OCI-LY1 (cell line): ENCODE measurements around the gene SYNPO2.

Source experiments
- H2AFZ ChIP-seq: fragments of 200-600 bp; sonication (generic), shearing (Covaris generic); 2 replicates; pipeline ENCODE4 v1.6.0; 2014; ENCODE audit warnings: antibody characterized with exemption, mild to moderate bottlenecking, low read length
- H3F3A ChIP-seq: fragments of 200-600 bp; sonication (generic), shearing (Covaris generic); 2 replicates; pipeline ENCODE4 v1.6.0; 2014; ENCODE audit warnings: mild to moderate bottlenecking, antibody characterized with exemption, low read length, moderate library complexity; ENCODE audit not compliant: insufficient read depth
- H3K27ac ChIP-seq: fragments of 200-600 bp; sonication (generic); 2 replicates; pipeline ENCODE4 v1.5.1; 2014; ENCODE audit warnings: low read length, mixed run types, mild to moderate bottlenecking, low read depth; ENCODE audit not compliant: poor library complexity, severe bottlenecking
- H3K27me3 ChIP-seq: fragments of 200-600 bp; sonication (generic); 2 replicates; pipeline ENCODE4 v1.6.0; 2014; ENCODE audit warnings: antibody characterized with exemption, mild to moderate bottlenecking, low read length, moderate library complexity; ENCODE audit not compliant: insufficient read depth
- H3K36me3 ChIP-seq: fragments of 200-600 bp; sonication (generic); 2 replicates; pipeline ENCODE4 v1.6.1; 2014; ENCODE audit warnings: mild to moderate bottlenecking, antibody characterized with exemption, low read length, moderate library complexity, mixed read lengths; ENCODE audit not compliant: insufficient read depth
- H3K4me1 ChIP-seq: fragments of 200-600 bp; sonication (generic); 2 replicates; pipeline ENCODE4 v1.5.1; 2014; ENCODE audit warnings: mild to moderate bottlenecking, low read length, moderate library complexity; ENCODE audit not compliant: insufficient read depth, severe bottlenecking
- H3K4me2 ChIP-seq: fragments of 200-600 bp; sonication (generic), shearing (Covaris generic); 2 replicates; pipeline ENCODE4 v1.6.1; 2014; ENCODE audit warnings: low read length
- H3K4me3 ChIP-seq: fragments of 200-600 bp; sonication (generic); 2 replicates; pipeline ENCODE4 v1.5.1; 2014; ENCODE audit warnings: low read length, low read depth, mild to moderate bottlenecking, mixed read lengths; ENCODE audit not compliant: poor library complexity, severe bottlenecking
- H3K79me2 ChIP-seq: fragments of 200-600 bp; shearing (Covaris generic); 2 replicates; pipeline ENCODE4 v1.6.1; 2016; ENCODE audit warnings: mixed run types, low read length, mixed read lengths; ENCODE audit not compliant: insufficient read depth
- H3K9ac ChIP-seq: fragments of 200-600 bp; sonication (generic), shearing (Covaris generic); 2 replicates; pipeline ENCODE4 v1.6.1; 2014; ENCODE audit warnings: mild to moderate bottlenecking, low read length, mixed read lengths
- H3K9me2 ChIP-seq: fragments of 200-600 bp; sonication (generic), shearing (Covaris generic); 2 replicates; pipeline ENCODE4 v1.6.1; 2014; ENCODE audit warnings: low read depth, mild to moderate bottlenecking, low read length, mixed read lengths
- H3K9me3 ChIP-seq: fragments of 200-600 bp; shearing (Covaris generic); 2 replicates; pipeline ENCODE4 v1.6.1; 2014; ENCODE audit warnings: low read length, mixed read lengths
- H4K20me1 ChIP-seq: fragments of 200-600 bp; sonication (generic), shearing (Covaris generic); 2 replicates; pipeline ENCODE4 v1.6.0; 2016; ENCODE audit warnings: mild to moderate bottlenecking, low read length; ENCODE audit not compliant: insufficient read depth
- EZH2 ChIP-seq: fragments of 200-600 bp; sonication (generic), shearing (Covaris generic); IDR thresholded peaks from 2 replicates; pipeline ENCODE4 v1.8.0; 2017; ENCODE audit warnings: borderline replicate concordance, mixed run types, mild to moderate bottlenecking, antibody characterized with exemption, low read length, moderate library complexity, mixed read lengths
- TF ChIP-seq, protein P1 (sequence below): fragments of 200-600 bp; sonication (generic), shearing (Covaris generic); IDR thresholded peaks from 2 replicates; pipeline ENCODE4 v1.5.1; 2017; ENCODE audit warnings: mild to moderate bottlenecking, antibody characterized with exemption, low read length, moderate library complexity, mixed read lengths

SYNPO2 gene

DNA sequence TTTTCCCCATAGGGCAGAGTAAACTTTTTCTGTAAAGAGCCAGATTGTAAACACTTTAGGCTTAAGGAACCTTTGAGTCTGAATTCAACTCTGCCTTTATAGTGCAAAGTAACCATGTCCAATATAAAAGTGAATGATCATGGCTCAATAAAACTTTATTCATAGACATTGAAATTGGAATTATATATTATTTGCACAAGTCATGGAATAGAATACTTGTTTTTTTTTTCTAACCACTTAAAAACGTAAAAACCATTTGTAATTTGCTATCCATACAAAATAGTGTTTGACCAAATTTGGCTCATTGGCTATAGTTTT, 192.8 kb downstream of the SYNPO2 start:
- Histone ChIP-seq H2AFZ (no peak overlapping the region), H3K9ac (no peak overlapping the region), H3F3A (no peaks in the 10 kb centered on the region), H3K27me3 (no peaks in the 10 kb centered on the region), H3K27ac (no peak overlapping the region), H4K20me1 (no peaks in the 10 kb centered on the region), H3K9me3 (no peaks in the 10 kb centered on the region), H3K36me3 (no peaks in the 10 kb centered on the region), H3K79me2 (no peaks in the 10 kb centered on the region), H3K4me3 (no peak overlapping the region), H3K9me2 (no peaks in the 10 kb centered on the region), H3K4me2 (no peak overlapping the region), H3K4me1 (peaks cover 30% of the 10 kb centered on the region)
- TF ChIP-seq EZH2 = no peak
- TF ChIP-seq, protein P1, sequence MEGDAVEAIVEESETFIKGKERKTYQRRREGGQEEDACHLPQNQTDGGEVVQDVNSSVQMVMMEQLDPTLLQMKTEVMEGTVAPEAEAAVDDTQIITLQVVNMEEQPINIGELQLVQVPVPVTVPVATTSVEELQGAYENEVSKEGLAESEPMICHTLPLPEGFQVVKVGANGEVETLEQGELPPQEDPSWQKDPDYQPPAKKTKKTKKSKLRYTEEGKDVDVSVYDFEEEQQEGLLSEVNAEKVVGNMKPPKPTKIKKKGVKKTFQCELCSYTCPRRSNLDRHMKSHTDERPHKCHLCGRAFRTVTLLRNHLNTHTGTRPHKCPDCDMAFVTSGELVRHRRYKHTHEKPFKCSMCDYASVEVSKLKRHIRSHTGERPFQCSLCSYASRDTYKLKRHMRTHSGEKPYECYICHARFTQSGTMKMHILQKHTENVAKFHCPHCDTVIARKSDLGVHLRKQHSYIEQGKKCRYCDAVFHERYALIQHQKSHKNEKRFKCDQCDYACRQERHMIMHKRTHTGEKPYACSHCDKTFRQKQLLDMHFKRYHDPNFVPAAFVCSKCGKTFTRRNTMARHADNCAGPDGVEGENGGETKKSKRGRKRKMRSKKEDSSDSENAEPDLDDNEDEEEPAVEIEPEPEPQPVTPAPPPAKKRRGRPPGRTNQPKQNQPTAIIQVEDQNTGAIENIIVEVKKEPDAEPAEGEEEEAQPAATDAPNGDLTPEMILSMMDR = no peak

DNA sequence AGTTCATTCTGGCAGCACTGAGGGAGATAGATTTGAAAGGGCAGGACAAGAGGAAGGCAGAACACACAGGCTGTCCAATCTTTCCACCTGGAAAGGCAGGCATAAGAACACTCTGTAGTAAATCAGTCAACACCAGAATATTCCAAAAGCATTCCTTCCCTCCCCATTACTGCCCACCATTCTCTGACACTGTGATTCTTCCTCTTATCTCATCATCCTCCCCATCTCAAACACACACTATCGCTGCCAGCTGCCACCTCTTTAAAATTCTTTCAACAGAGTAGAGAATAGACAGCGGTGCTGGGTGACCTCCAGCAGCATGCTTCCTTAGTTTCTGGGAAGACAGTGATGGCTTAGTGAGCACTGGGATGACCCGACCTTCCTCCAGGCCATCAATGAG, 193.3 kb downstream of the SYNPO2 start:
- no peaks in the 10 kb centered on the region for H4K20me1 ChIP-seq
- no peak for TF ChIP-seq EZH2
- TF ChIP-seq, protein P1 = no peak
- H3K36me3 ChIP-seq = no peaks in the 10 kb centered on the region
- no peak overlapping the region for H3K4me3 ChIP-seq
- H3K9ac ChIP-seq = no peak overlapping the region
- H3K79me2 ChIP-seq = no peaks in the 10 kb centered on the region
- no peak overlapping the region for H3K4me2 ChIP-seq
- no peaks in the 10 kb centered on the region for H3K27me3 ChIP-seq
- H3F3A ChIP-seq = no peaks in the 10 kb centered on the region
- no peaks in the 10 kb centered on the region for H3K9me3 ChIP-seq
- peaks cover 35% of the 10 kb centered on the region for H3K4me1 ChIP-seq
- no peak overlapping the region for H3K27ac ChIP-seq
- H3K9me2 ChIP-seq = no peaks in the 10 kb centered on the region
- no peak overlapping the region for H2AFZ ChIP-seq

DNA sequence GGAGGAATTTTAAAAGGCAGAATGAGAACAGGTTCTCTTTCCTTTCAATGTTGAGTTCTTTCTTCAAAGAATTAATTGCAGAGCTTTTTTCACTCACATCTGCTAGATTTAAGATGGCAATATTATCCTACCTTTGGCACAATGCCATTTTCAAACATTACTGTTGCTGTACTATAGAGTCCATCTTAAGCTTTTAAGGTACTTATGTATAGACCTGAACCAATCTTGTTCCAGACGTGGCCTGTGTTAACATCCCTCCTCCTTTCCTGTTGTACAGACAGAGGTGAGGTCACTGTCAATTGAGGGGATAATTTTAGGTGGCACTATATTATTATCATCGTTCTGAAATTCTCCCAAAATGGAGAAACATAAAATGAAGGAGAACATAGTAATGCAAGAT, 194.0 kb downstream of the SYNPO2 start:
- no peak for TF ChIP-seq EZH2
- TF ChIP-seq, protein P1 = no peak
- H3K27me3 ChIP-seq = no peaks in the 10 kb centered on the region
- H3K4me3 ChIP-seq = no peak overlapping the region
- 0 out of 2 replicates have a peak overlapping the region, but pooled peaks have one; percentile 49 for H2AFZ ChIP-seq
- no peak overlapping the region for H3K9ac ChIP-seq
- H4K20me1 ChIP-seq = no peaks in the 10 kb centered on the region
- no peaks in the 10 kb centered on the region for H3K9me3 ChIP-seq
- no peaks in the 10 kb centered on the region for H3K79me2 ChIP-seq
- H3K4me1 ChIP-seq = peaks cover 42% of the 10 kb centered on the region
- no peak overlapping the region for H3K27ac ChIP-seq
- no peaks in the 10 kb centered on the region for H3K9me2 ChIP-seq
- no peaks in the 10 kb centered on the region for H3K36me3 ChIP-seq
- H3F3A ChIP-seq = no peaks in the 10 kb centered on the region
- no peak overlapping the region for H3K4me2 ChIP-seq
